HG02571 (cell line): ENCODE measurements around the gene KRTAP26-1.

ENCODE experiments used
- ATAC-seq: cut with Tn5 transposase; IDR thresholded peaks from one replicate; pipeline ENCODE4 v1.9.1; 2021; ENCODE audit warnings: mild to moderate bottlenecking, moderate library complexity; ENCODE audit not compliant: unreplicated experiment

Gene KRTAP26-1

DNA sequence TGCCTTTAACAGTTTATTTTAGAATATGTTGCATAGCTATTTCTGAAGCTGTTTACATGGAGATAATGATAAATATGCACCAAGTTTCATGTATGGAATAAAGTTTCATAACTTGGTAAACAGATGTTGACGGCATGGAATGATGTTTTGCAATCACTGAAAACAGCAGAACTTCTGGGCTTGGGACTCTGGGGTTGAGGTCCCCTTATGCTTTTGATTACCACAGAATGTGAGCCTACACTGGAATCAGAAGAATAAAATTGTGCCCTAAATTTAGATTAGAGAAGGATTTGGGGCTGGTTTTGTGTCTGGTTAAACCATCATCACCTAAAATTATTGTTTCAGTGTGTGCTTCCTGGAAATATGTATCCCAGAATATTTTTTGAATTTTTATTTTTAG lies 48.5 kb downstream of the KRTAP26-1 start:
- no peak for ATAC-seq

GRCh38 chr21:30271156-30271555 lies 49.0 kb downstream of the KRTAP26-1 start:
- no peak for ATAC-seq

DNA sequence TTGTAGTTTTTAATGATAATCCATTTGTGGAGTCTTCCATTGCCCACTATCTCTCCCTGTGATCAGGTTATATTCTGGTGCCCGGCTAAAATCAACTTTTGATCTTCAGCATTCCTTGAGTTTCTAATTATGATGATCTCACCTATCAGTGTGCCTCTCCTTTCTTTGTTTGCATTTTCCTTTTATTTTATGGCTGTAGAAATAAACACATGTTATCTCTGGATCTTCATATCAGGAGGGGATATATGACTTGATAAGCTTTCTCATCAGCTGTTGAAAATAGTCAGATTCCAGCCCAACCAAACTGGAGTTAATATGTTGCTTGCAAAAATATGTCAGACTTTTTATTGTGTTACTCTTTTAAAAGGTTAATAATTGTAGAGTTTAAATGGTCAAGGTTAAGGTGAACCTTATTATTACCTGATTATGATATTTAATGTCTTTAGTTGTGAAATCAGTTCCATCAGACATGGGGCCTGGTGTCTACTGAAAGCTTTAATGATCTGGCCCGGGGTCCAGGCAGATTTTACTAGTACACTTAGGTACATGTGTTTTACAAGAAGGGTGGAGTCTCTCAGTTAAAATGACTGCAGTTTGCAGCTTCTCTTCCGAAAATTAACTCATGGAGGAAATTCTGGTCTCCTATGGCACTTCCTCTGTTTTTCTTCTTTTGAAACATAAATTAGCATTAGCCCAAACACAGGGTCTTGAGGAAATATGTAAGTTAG lies 50.1 kb downstream of the KRTAP26-1 start:
- ATAC-seq: no peak
